GM23338 (cell line): Measurements from ENCODE around the gene KCNK15. TPM values are rescaled to one million over a fixed set of nuclear protein-coding genes. Genes with fewer than 3 reads are reported as not detected.
"Not testable (repeated sequence)": the region's sequence is repeated elsewhere in the genome, so short reads cannot be mapped to it uniquely, and the experiment has no call there.

Experiments
- ATAC-seq: fragments of 200-7000 bp; cut with Tn5 transposase; 3 replicates; pipeline ENCODE4 v1.9.1; 2020
- DNase-seq: peaks from one replicate; pipeline ENCODE4 v3.0.0-alpha.2; 2015; ENCODE audit warnings: low spot score
- H2AFZ ChIP-seq: fragments of 200-600 bp; sonication (generic); 2 replicates; pipeline ENCODE4 v1.8.0; 2016; ENCODE audit warnings: antibody characterized with exemption, mild to moderate bottlenecking, moderate library complexity
- H3F3A ChIP-seq: fragments of 200-600 bp; sonication (generic); replicated peaks from 2 replicates; pipeline ENCODE4 v1.8.0; 2017; ENCODE audit warnings: antibody characterized with exemption, mixed run types, low read depth
- H3K27ac ChIP-seq: fragments of 200-600 bp; sonication (generic); 2 replicates; pipeline ENCODE4 v1.6.1; 2016; ENCODE audit warnings: low read depth
- H3K27me3 ChIP-seq: fragments of 200-600 bp; sonication (generic); 2 replicates; pipeline ENCODE4 v1.8.0; 2016; ENCODE audit warnings: mild to moderate bottlenecking, mixed run types, moderate library complexity; ENCODE audit not compliant: insufficient read depth
- H3K36me3 ChIP-seq: fragments of 200-600 bp; sonication (generic); 2 replicates; pipeline ENCODE4 v1.8.0; 2016; ENCODE audit warnings: mild to moderate bottlenecking; ENCODE audit not compliant: insufficient read depth
- H3K4me1 ChIP-seq: fragments of 200-600 bp; sonication (generic); 2 replicates; pipeline ENCODE4 v1.8.0; 2016; ENCODE audit warnings: mild to moderate bottlenecking, moderate library complexity; ENCODE audit not compliant: insufficient read depth
- H3K4me2 ChIP-seq: fragments of 200-600 bp; sonication (generic); 2 replicates; pipeline ENCODE4 v1.7.1; 2017; ENCODE audit warnings: mixed run types
- H3K4me3 ChIP-seq: fragments of 200-600 bp; sonication (generic); 2 replicates; pipeline ENCODE4 v1.6.1; 2016; ENCODE audit warnings: mixed run types
- H3K79me2 ChIP-seq: fragments of 200-600 bp; sonication (generic); replicated peaks from 2 replicates; pipeline ENCODE4 v1.8.0; 2017; ENCODE audit warnings: mild to moderate bottlenecking; ENCODE audit not compliant: insufficient read depth
- H3K9me2 ChIP-seq: fragments of 200-600 bp; sonication (generic); 2 replicates; pipeline ENCODE4 v1.8.0; 2017; ENCODE audit not compliant: insufficient read depth
- H4K20me1 ChIP-seq: fragments of 200-600 bp; sonication (generic); replicated peaks from 2 replicates; pipeline ENCODE4 v1.8.0; 2017; ENCODE audit warnings: mild to moderate bottlenecking; ENCODE audit not compliant: insufficient read depth
- H3K27ac Mint-ChIP-seq: 2 replicates; pipeline ENCODE4 v1.8.0; 2020; ENCODE audit warnings: inconsistent platforms, mild to moderate bottlenecking, moderate library complexity, mixed read lengths
- H3K27me3 Mint-ChIP-seq: 3 replicates; pipeline ENCODE4 v1.8.0; 2022; ENCODE audit warnings: low read depth, mild to moderate bottlenecking, moderate library complexity, mixed read lengths, inconsistent platforms; ENCODE audit not compliant: insufficient read depth, poor library complexity
- H3K36me3 Mint-ChIP-seq: 3 replicates; pipeline ENCODE4 v1.8.0; 2021; ENCODE audit warnings: low read depth, mild to moderate bottlenecking, inconsistent platforms, moderate library complexity, mixed read lengths
- H3K4me1 Mint-ChIP-seq: 3 replicates; pipeline ENCODE4 v1.8.0; 2020; ENCODE audit warnings: mild to moderate bottlenecking, inconsistent platforms, mixed read lengths
- H3K4me3 Mint-ChIP-seq: 3 replicates; pipeline ENCODE4 v1.8.0; 2021; ENCODE audit warnings: moderate library complexity, mild to moderate bottlenecking, inconsistent platforms, mixed read lengths
- H3K9me3 Mint-ChIP-seq: 3 replicates; pipeline ENCODE4 v1.8.0; 2020; ENCODE audit warnings: moderate library complexity, mild to moderate bottlenecking, inconsistent platforms, mixed read lengths
- JUNB ChIP-seq: IDR thresholded peaks from one replicate; pipeline ENCODE4 v1.6.1; 2016; ENCODE audit warnings: antibody characterized with exemption; ENCODE audit not compliant: unreplicated experiment
- STAT1 ChIP-seq: IDR thresholded peaks from one replicate; pipeline ENCODE4 v1.6.1; 2016; ENCODE audit warnings: antibody characterized with exemption; ENCODE audit not compliant: unreplicated experiment
- ZNF114 ChIP-seq: fragments of 250-450 bp; sonication (Bioruptor Pico); IDR thresholded peaks from 2 replicates; pipeline ENCODE4 v1.5.0; 2020; ENCODE audit warnings: mild to moderate bottlenecking, moderate library complexity
- long read RNA-seq: library from polyadenylated mRNA; unstranded; transcript quantifications from one replicate; pipeline ENCODE4 v2.0.0, GENCODE V29; 2020; ENCODE audit not compliant: unreplicated experiment
- polyA plus RNA-seq: library from polyadenylated mRNA; unstranded; fragments of >200 nt; fragmentation: Nextera tagmentation; extraction: Ambion mirVana; gene quantifications from 2 replicates; pipeline ENCODE4 v1.2.1, GENCODE V29; 2016
- total RNA-seq: library from RNA; depleted of rRNA; stranded (reverse); fragments of >200 nt; shearing (Covaris generic); gene quantifications from 2 replicates; pipeline ENCODE4 v1.2.3, GENCODE V29; 2014; rRNA removed
- TF ChIP-seq, protein P1 (sequence below), 2 experiments: fragments of 200-600 bp in 1 of 2; sonication (generic) in 1 of 2; conservative IDR thresholded peaks; 2 replicates each; pipeline versions ENCODE4 v1.5.1 to v1.6.1; 2016 to 2017; ENCODE audit warnings: antibody characterized with exemption in 2 of 2, low read depth in 2 of 2, mild to moderate bottlenecking in 2 of 2, moderate library complexity in 1 of 2

KCNK15 gene
- total RNA-seq (0.19 and 0.63 TPM in 2 replicates), polyA plus RNA-seq (3.3 and 4.3 TPM in 2 replicates)
- long read RNA-seq, partial matches to known transcripts, result 0 of 1 reads
- long read RNA-seq, other reads (novel, unspliced or antisense), result 0 of 1 reads

DNA sequence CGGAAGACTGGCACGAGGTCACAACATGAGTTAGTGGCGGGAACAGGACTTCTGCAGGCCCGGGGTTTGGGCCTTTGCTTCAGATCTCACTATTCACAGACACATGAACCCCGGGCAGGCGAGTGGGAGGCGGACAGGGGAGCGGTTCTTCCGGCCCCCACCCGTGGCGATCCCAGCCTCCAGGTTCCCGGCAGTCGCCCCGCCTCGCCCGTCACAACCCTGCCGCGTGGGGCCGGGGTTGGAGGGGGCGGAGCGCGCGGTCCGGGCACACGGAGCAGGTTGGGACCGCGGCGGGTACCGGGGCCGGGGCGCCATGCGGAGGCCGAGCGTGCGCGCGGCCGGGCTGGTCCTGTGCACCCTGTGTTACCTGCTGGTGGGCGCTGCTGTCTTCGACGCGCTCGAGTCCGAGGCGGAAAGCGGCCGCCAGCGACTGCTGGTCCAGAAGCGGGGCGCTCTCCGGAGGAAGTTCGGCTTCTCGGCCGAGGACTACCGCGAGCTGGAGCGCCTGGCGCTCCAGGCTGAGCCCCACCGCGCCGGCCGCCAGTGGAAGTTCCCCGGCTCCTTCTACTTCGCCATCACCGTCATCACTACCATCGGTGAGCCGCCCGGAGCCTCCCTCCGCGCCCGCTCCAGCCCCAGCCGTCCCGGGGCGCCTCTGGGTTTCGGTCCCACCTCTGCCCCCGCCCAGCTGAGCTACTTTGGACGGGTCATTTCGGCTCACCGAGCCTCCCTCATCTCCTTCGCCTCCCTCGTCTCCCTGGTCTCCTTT is at the start of gene KCNK15:
Gene KCNK15 (plus strand): TSS at position 268 of the 769 bp plus-strand sequence. CDS start 46 bp downstream, at position 314.
- TF ChIP-seq JUNB (no peak), ZNF114 (CRISPR knock-in tag) (no peak)
- Histone ChIP-seq H3K79me2 (no peaks in the 10 kb centered on the region), H3K27me3 (peaks cover 25% of the 10 kb centered on the region), H3K4me3 (peak within 1 kb of the TSS; percentile 83), H2AFZ (peak within 1 kb of the TSS; percentile 94), H3F3A (peaks cover 22% of the 10 kb centered on the region), H3K4me1 (peaks cover 12% of the 10 kb centered on the region), H3K27ac (no peak within 1 kb of the TSS), H3K9me2 (no peaks in the 10 kb centered on the region), H3K4me2 (peak within 1 kb of the TSS; percentile 96), H3K36me3 (no peaks in the 10 kb centered on the region), H4K20me1 (no peaks in the 10 kb centered on the region)
- Mint-ChIP-seq H3K36me3 (no peaks in the 10 kb centered on the region), H3K4me1 (peaks cover 18% of the 10 kb centered on the region), H3K27ac (no peak within 1 kb of the TSS), H3K27me3 (peaks cover 39% of the 10 kb centered on the region), H3K9me3 (no peaks in the 10 kb centered on the region), H3K4me3 (peak within 1 kb of the TSS; percentile 76)
- DNase-seq (peak; percentile 73), ATAC-seq (peak; percentile 63)

DNA sequence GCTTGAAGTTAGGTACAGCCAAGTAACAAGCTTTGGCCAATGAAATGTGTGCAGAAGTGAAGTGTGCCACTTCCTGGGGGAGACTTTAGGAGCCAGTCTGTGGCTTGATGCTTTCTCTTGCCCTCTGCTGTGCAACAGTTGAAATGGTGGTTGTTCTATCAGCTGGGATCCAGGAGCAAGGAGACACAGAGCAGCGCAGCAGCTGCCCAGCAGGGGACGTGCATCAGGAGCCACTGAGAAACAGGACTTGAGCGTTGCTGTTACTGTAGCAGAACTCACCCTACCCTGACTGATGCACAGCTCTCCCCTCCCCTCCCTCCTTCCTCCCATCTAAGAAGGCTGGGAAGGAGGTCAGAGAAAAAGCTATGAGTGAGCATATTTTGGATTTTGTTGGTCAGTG is 49.4 kb upstream of the KCNK15 start:
- Histone ChIP-seq H3K4me1 (peaks cover 13% of the 10 kb centered on the region), H3K27me3 (no peaks in the 10 kb centered on the region), H3K9me2 (no peaks in the 10 kb centered on the region), H3K79me2 (no peaks in the 10 kb centered on the region), H4K20me1 (no peaks in the 10 kb centered on the region), H2AFZ (no peak overlapping the region), H3K4me2 (no peak overlapping the region), H3K4me3 (no peak overlapping the region), H3K27ac (no peak overlapping the region), H3K36me3 (no peaks in the 10 kb centered on the region), H3F3A (no peaks in the 10 kb centered on the region)
- no peaks in the 10 kb centered on the region for H3K36me3 Mint-ChIP-seq
- no peak overlapping the region for H3K4me3 Mint-ChIP-seq
- TF ChIP-seq, protein P1, sequence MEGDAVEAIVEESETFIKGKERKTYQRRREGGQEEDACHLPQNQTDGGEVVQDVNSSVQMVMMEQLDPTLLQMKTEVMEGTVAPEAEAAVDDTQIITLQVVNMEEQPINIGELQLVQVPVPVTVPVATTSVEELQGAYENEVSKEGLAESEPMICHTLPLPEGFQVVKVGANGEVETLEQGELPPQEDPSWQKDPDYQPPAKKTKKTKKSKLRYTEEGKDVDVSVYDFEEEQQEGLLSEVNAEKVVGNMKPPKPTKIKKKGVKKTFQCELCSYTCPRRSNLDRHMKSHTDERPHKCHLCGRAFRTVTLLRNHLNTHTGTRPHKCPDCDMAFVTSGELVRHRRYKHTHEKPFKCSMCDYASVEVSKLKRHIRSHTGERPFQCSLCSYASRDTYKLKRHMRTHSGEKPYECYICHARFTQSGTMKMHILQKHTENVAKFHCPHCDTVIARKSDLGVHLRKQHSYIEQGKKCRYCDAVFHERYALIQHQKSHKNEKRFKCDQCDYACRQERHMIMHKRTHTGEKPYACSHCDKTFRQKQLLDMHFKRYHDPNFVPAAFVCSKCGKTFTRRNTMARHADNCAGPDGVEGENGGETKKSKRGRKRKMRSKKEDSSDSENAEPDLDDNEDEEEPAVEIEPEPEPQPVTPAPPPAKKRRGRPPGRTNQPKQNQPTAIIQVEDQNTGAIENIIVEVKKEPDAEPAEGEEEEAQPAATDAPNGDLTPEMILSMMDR (conservative IDR thresholded peaks at IDR 0.05; ENCODE audit: low read depth in 2 of 2), result 0 out of 4 replicates have a peak, but pooled peaks of 1 of the 2 experiments have one; percentile 9
- TF ChIP-seq STAT1, result no peak
- no peaks in the 10 kb centered on the region for H3K27me3 Mint-ChIP-seq
- H3K27ac Mint-ChIP-seq, result no peak overlapping the region
- ATAC-seq (no peak), DNase-seq (peak; percentile 34)
- peaks cover 12% of the 10 kb centered on the region for H3K4me1 Mint-ChIP-seq
- peaks cover 3% of the 10 kb centered on the region; the same call in 1 of the 3 replicates for H3K9me3 Mint-ChIP-seq

DNA sequence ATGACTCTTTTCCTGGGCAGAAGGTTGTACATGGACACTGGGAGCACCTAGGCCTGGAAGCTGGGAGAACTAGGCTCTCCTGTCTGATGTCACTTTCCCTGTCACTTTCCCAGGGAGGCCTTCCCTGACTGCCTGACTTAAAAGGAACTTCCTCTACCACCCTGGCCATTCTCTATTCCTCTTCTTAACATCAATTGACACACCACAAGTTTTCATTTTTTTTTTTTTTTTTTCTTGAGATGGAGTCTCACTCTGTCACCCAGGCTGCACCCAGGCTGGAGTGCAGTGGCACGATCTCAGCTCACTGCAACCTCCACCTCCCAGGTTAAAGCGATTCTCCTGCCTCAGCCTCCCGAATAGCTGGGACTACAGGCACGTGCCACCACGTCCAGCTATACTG is 48.6 kb upstream of the KCNK15 start:
- not testable (repeated sequence) for H3K4me3 Mint-ChIP-seq

More for the DNA sequence above, 48.6 kb upstream of the KCNK15 start:
- H3K27ac Mint-ChIP-seq, ATAC-seq, H3K4me3 ChIP-seq, H3K27me3 Mint-ChIP-seq, H3K79me2 ChIP-seq, H3K4me2 ChIP-seq, H2AFZ ChIP-seq, H3K27me3 ChIP-seq, H3F3A ChIP-seq, H3K36me3 Mint-ChIP-seq, H3K36me3 ChIP-seq, H3K27ac ChIP-seq, H3K9me2 ChIP-seq, H3K9me3 Mint-ChIP-seq, H4K20me1 ChIP-seq, DNase-seq: not testable (repeated sequence)
- peaks cover 18% of the 10 kb centered on the region for H3K4me1 Mint-ChIP-seq
- peaks cover 20% of the 10 kb centered on the region for H3K4me1 ChIP-seq
